Measurements from ENCODE around the gene EFEMP2. TPM values are rescaled to one million over a fixed set of nuclear protein-coding genes. Genes with fewer than 3 reads are reported as not detected.

The EFEMP2 gene
- total RNA-seq, 2 experiments from 2014 or later, result 7.2 to 7.6 TPM

GRCh38 chr11:65851811-65852507 is 20.6 kb downstream of the EFEMP2 start:
- POLR2A ChIA-PET, result no interaction called here
- no peak overlapping the region for H3K4me3 ChIP-seq (ENCODE audit: low read depth, low read length, poor library complexity, severe bottlenecking)
- CTCF ChIA-PET (ENCODE audit: unreplicated experiment), result no interaction called here
- no peak for DNase-seq (ENCODE audit: low spot score)
- H3K9me2 ChIP-seq (ENCODE audit: insufficient read depth, low read length), result no peaks in the 10 kb centered on the region
- no peak overlapping the region for H3K4me2 ChIP-seq (ENCODE audit: low read length)
- intact Hi-C loops (cut with micrococcal nuclease; ENCODE audit: unreplicated experiment), result no loop called here
- H4K20me1 ChIP-seq (ENCODE audit: insufficient read depth, low read length), result peaks cover 16% of the 10 kb centered on the region
- no peak overlapping the region for H2AFZ ChIP-seq (ENCODE audit: low read length)
- H3K27ac ChIP-seq (ENCODE audit: low read depth, low read length, poor library complexity, severe bottlenecking), result no peak overlapping the region
- peaks cover 63% of the 10 kb centered on the region for H3K36me3 ChIP-seq (ENCODE audit: insufficient read depth, low read length)
- H3K79me2 ChIP-seq (ENCODE audit: insufficient read depth, low read depth, low read length), result peaks cover 29% of the 10 kb centered on the region
- peaks cover 7% of the 10 kb centered on the region; the same call in 1 of the 2 replicates for H3K9me3 ChIP-seq (ENCODE audit: low read length)
- BruUV-seq (replicated peaks), result no TSS peak
- peaks cover 8% of the 10 kb centered on the region for H3K4me1 ChIP-seq (ENCODE audit: insufficient read depth, low read length, poor library complexity, severe bottlenecking)
- TF ChIP-seq CTCF (conservative IDR thresholded peaks at IDR 0.05; ENCODE audit: low read length), result no peak
- TF ChIP-seq EZH2phosphoT487 (IDR thresholded peaks at IDR 0.05; ENCODE audit: borderline replicate concordance, low read depth, low read length), result no peak

- Histone ChIP-seq H4K20me1 (ENCODE audit: insufficient read depth, low read length) (peaks cover 9% of the 10 kb centered on the region), H3K4me2 (ENCODE audit: low read length) (no peak overlapping the region), H3K79me2 (ENCODE audit: insufficient read depth, low read depth, low read length) (peaks cover 21% of the 10 kb centered on the region), H3K9me2 (ENCODE audit: insufficient read depth, low read length) (no peaks in the 10 kb centered on the region), H2AFZ (ENCODE audit: low read length) (no peak overlapping the region), H3K27ac (ENCODE audit: low read depth, low read length, poor library complexity, severe bottlenecking) (no peak overlapping the region), H3K4me3 (ENCODE audit: low read depth, low read length, poor library complexity, severe bottlenecking) (no peak overlapping the region), H3K4me1 (ENCODE audit: insufficient read depth, low read length, poor library complexity, severe bottlenecking) (peaks cover 3% of the 10 kb centered on the region), H3K9me3 (ENCODE audit: low read length) (peaks cover 7% of the 10 kb centered on the region; the same call in 1 of the 2 replicates), H3K36me3 (ENCODE audit: insufficient read depth, low read length) (peaks cover 55% of the 10 kb centered on the region)
- intact Hi-C loops (cut with micrococcal nuclease; ENCODE audit: unreplicated experiment), result no loop called here
- no peak for TF ChIP-seq EZH2phosphoT487 (IDR thresholded peaks at IDR 0.05; ENCODE audit: borderline replicate concordance, low read depth, low read length)
- peak; percentile 78 for TF ChIP-seq CTCF (conservative IDR thresholded peaks at IDR 0.05; ENCODE audit: low read length)
- BruUV-seq (replicated peaks), result no TSS peak
- ChIA-PET POLR2A (no interaction called here), CTCF (ENCODE audit: unreplicated experiment) (no interaction called here)
- DNase-seq (ENCODE audit: low spot score), result no peak
These were observed 21.5 kb downstream of the EFEMP2 start for GRCh38 chr11:65851083-65851579.
